HAP-1 (cell line): ENCODE measurements around the gene HOXD12.

Experiments
- DNase-seq, 2 experiments: peaks; one replicate each; pipeline ENCODE4 v3.0.0-alpha.2; 2016 to 2020; ENCODE audit warnings: low spot score in 2 of 2
- H3K27me3 ChIP-seq: fragments of 250-450 bp; sonication (Bioruptor Pico); 2 replicates; pipeline ENCODE4 v1.5.1; 2020; ENCODE audit warnings: low read depth, mild to moderate bottlenecking, moderate library complexity
- H3K36me3 ChIP-seq: fragments of 250-450 bp; sonication (Bioruptor Pico); replicated peaks from 2 replicates; pipeline ENCODE4 v1.5.1; 2020; ENCODE audit warnings: mild to moderate bottlenecking
- H3K4me1 ChIP-seq: fragments of 250-450 bp; sonication (Bioruptor Pico); 2 replicates; pipeline ENCODE4 v1.5.1; 2020; ENCODE audit warnings: mild to moderate bottlenecking
- H3K4me3 ChIP-seq: fragments of 250-450 bp; sonication (Bioruptor Pico); 2 replicates; pipeline ENCODE4 v1.5.1; 2020; ENCODE audit warnings: mild to moderate bottlenecking, moderate library complexity
- H3K9me3 ChIP-seq: fragments of 250-450 bp; sonication (Bioruptor Pico); 2 replicates; pipeline ENCODE4 v1.5.1; 2020; ENCODE audit warnings: mild to moderate bottlenecking, moderate library complexity
- in situ Hi-C: fragments of 300-500 bp; cut with MboI; formaldehyde crosslinking; loops from 3 replicates; pipeline ENCODE4 v1.14.3; 2020; ENCODE audit warnings: low sequenced_read_pairs, inconsistent platforms, mixed read lengths

The HOXD12 gene, protein sequence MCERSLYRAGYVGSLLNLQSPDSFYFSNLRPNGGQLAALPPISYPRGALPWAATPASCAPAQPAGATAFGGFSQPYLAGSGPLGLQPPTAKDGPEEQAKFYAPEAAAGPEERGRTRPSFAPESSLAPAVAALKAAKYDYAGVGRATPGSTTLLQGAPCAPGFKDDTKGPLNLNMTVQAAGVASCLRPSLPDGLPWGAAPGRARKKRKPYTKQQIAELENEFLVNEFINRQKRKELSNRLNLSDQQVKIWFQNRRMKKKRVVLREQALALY

DNA sequence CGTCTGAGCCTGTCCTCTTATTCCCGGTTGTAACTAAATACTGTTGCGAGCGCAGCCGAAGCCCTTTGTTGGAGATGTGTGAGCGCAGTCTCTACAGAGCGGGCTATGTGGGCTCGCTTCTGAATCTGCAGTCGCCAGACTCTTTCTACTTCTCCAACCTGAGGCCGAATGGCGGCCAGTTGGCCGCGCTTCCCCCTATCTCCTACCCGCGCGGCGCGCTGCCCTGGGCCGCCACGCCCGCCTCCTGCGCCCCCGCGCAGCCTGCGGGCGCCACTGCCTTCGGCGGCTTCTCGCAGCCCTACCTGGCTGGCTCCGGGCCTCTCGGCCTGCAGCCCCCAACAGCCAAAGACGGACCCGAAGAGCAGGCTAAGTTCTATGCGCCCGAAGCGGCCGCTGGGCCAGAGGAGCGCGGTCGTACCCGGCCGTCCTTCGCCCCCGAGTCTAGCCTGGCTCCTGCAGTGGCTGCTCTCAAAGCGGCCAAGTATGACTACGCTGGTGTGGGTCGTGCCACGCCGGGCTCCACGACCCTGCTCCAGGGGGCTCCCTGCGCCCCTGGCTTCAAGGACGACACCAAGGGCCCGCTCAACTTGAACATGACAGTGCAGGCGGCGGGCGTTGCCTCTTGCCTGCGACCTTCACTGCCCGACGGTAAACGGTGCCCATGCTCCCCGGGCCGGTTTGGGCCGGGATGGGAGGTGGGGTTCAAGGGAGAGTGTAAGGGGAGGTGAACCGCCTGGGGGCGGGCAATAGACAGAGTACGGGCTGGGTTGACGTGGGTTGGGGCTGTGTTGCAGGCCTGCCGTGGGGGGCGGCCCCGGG, at the start of gene HOXD12:
HOXD12 (plus strand) TSS at position 68 of the 819 bp plus-strand sequence; CDS start at position 75, 7 bp downstream.
- Histone ChIP-seq H3K36me3 (no peaks in the 10 kb centered on the region), H3K4me1 (peaks cover 17% of the 10 kb centered on the region), H3K27me3 (no peaks in the 10 kb centered on the region), H3K9me3 (no peaks in the 10 kb centered on the region), H3K4me3 (no peak within 1 kb of the TSS)
- in situ Hi-C loops, result loop anchor here (5.0 to 25.0 kb wide), 4 partner anchors 413 to 1388 kb away; no protein-coding TSS in a partner anchor
- no peak for DNase-seq

DNA sequence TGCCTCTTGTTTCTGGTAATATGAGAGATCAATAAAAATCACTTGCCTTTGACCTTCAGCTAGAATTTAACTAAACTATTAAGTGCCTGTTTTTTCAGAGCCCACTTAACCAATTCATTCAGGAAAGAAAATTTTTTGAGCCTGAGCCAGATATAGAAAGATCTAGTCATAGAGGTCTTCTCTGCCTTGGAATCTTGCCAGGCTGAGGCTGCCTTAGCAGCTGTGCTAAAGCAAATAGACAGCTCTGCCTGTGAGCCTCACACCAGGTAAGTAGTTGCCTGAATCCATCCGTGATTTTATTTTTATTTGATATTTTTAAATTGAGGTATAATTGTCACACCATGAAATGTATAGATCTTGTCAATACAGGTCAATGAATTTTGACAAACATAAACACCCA, 43.2 kb upstream of the HOXD12 start:
- Histone ChIP-seq H3K36me3 (no peaks in the 10 kb centered on the region), H3K27me3 (peaks cover 9% of the 10 kb centered on the region; the same call in 1 of the 2 replicates), H3K4me3 (no peak overlapping the region), H3K9me3 (no peaks in the 10 kb centered on the region), H3K4me1 (no peaks in the 10 kb centered on the region)
- in situ Hi-C loops, result no loop called here
- no peak for DNase-seq

GRCh38 chr2:176063958-176064357, 35.6 kb upstream of the HOXD12 start:
- in situ Hi-C loops, result no loop called here
- Histone ChIP-seq H3K9me3 (no peaks in the 10 kb centered on the region), H3K27me3 (peaks cover 19% of the 10 kb centered on the region), H3K4me3 (no peak overlapping the region), H3K36me3 (no peaks in the 10 kb centered on the region), H3K4me1 (no peaks in the 10 kb centered on the region)
- DNase-seq, result no peak

GRCh38 chr2:176066645-176067588, 32.7 kb upstream of the HOXD12 start:
- no peak for DNase-seq
- no peaks in the 10 kb centered on the region for H3K9me3 ChIP-seq
- H3K36me3 ChIP-seq, result no peaks in the 10 kb centered on the region
- in situ Hi-C loops, result no loop called here
- no peaks in the 10 kb centered on the region for H3K4me1 ChIP-seq
- peaks cover 24% of the 10 kb centered on the region for H3K27me3 ChIP-seq
- no peak overlapping the region for H3K4me3 ChIP-seq

DNA sequence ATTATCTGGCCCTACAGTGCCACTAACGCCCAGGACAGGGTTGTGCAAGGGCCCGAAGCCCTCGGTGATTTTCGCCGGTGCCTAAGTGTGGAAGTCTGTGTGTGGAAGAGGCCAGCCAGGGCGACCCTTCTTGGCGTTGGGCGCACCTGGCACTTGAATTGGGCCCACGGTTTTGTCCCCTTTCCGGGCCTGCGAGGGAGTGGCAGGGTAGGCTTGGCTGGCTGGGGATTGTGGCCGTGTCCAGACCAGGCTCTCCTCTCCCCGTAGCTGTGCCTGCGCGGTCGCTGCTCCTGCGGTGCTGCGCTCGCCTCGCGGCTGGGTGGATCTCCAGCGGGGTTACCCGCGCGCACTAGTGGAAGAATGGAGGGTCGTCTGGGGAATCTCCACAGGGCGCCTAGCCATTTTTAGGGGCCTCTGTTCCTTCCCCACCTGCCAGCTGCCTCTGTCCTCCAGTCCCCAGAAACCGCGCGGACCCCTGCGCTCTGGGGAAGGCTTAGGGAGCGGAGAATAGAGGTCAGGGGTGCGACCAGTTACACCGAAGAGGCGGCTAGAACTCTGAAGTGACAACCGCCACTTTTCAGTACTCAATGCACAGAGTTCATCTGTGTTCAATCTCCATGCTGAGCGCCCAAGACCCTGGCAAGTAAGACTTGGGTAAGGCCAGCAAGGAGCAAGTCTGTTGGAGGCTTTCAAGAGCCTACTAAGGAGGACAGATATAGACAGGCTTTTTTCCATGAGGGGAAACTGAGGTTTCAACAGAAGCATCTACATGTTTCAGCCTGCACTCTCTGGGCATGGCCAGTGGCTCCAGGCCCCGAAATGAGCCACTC, 31.8 kb upstream of the HOXD12 start:
- in situ Hi-C loops, result no loop called here
- no peak for DNase-seq
- no peaks in the 10 kb centered on the region for H3K36me3 ChIP-seq
- H3K27me3 ChIP-seq, result peaks cover 29% of the 10 kb centered on the region
- no peaks in the 10 kb centered on the region for H3K9me3 ChIP-seq
- no peak overlapping the region for H3K4me3 ChIP-seq
- no peaks in the 10 kb centered on the region for H3K4me1 ChIP-seq

DNA sequence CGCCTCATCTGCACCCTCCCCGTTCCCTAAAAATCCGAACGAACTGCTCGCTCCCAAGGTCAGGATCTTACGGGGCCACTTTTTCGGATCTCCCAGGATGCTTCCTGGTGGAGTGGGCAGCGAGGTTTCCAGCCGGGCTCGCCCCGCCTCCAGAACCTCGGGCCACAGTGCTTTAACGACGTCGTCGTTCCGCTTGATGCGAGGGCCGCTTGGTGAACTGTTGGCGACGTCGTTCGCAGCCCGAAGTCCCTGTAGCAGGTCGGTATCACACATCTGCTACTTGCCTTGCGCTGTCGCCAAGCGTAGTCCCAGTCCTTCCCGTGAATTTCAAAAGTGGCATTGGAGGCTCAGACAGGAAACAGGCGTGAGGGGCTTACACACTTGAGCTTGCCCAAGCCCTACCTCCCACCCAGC, 31.2 kb upstream of the HOXD12 start:
- no peak for DNase-seq
- Histone ChIP-seq H3K27me3 (peaks cover 30% of the 10 kb centered on the region), H3K4me1 (peaks cover 5% of the 10 kb centered on the region), H3K36me3 (no peaks in the 10 kb centered on the region), H3K4me3 (no peak overlapping the region), H3K9me3 (no peaks in the 10 kb centered on the region)
- in situ Hi-C loops, result no loop called here

DNA sequence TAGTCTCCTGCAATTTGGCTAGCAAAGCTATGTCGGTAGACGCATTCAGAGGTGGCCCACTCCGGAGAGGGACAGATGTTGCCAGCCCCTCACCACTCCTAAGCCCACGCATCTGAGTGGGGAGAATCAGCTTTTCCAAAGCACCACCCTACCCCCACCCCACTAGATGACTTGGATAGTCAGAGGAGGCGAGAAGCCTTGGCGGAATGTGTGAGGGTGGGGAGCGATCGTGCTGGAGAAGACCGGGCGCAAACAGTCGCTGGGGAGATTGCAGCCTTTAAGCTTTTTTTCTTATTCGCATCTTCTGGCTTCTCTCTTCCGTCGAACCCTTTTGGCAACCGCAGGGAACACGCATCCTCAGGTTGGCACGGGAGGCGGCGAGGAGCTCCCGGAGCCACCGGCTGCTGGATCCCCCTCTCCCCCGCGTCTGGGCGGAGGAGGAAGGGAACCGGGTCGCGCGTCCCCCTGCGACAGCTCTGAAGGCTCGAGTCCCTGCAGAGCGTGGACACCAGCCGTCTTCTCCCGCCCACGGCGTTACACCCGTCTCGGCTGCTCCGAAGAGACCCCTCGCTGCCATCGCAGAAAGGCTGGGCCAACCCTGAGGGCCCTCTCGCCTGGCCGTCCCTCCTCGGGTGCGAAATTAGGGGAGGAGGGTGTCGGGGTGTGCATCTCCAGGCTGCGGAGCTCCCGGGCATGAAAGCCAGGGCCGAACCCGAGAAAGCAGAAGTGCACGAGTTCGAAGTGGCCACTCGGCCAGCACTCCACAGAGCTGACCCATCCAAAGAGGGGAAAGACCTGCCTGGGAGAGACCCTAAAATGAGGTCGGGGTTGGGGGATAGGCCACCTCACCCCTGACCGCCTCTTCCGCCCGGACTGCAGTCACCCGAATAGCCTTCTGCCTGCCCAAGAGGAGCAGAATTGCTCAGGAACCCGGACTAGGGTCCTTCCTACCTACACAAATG, 28.0 kb upstream of the HOXD12 start:
- H3K27me3 ChIP-seq, result peaks cover 58% of the 10 kb centered on the region
- no peak for DNase-seq
- no peaks in the 10 kb centered on the region for H3K9me3 ChIP-seq
- H3K4me1 ChIP-seq, result peaks cover 6% of the 10 kb centered on the region
- in situ Hi-C loops, result no loop called here
- no peak overlapping the region for H3K4me3 ChIP-seq
- no peaks in the 10 kb centered on the region for H3K36me3 ChIP-seq

DNA sequence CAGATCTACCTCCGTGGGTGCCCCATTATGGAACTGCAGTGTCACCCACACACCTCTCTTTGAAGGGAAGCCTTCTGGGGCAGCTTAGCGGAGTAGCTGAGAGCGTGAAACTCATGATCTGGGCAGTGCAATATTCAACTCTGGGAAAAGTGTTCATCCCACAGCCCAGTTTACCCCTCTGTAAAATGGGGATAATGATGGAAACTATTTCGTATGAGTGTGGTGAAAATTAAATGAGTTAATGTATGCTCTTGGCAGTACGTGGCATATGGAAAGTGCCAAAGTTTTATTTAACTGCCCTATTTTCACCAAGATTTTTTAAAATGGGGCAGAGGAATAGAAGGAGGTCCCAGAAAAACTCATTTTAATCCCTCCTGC, 27.3 kb upstream of the HOXD12 start:
- H3K4me1 ChIP-seq, result peaks cover 6% of the 10 kb centered on the region
- H3K9me3 ChIP-seq, result no peaks in the 10 kb centered on the region
- H3K4me3 ChIP-seq, result no peak overlapping the region
- peaks cover 65% of the 10 kb centered on the region for H3K27me3 ChIP-seq
- in situ Hi-C loops, result no loop called here
- H3K36me3 ChIP-seq, result no peaks in the 10 kb centered on the region
- DNase-seq, result no peak

GRCh38 chr2:176072951-176073904, 26.4 kb upstream of the HOXD12 start:
- peaks cover 6% of the 10 kb centered on the region for H3K4me1 ChIP-seq
- no peaks in the 10 kb centered on the region for H3K36me3 ChIP-seq
- no peak overlapping the region for H3K4me3 ChIP-seq
- DNase-seq, result peak; percentile 42 to 63
- peaks cover 74% of the 10 kb centered on the region for H3K27me3 ChIP-seq
- no peaks in the 10 kb centered on the region for H3K9me3 ChIP-seq
- in situ Hi-C loops, result no loop called here

GRCh38 chr2:176074919-176075425, 24.6 kb upstream of the HOXD12 start:
- in situ Hi-C loops, result loop anchor here (25.0 kb wide), 2 partner anchors 1038 to 1363 kb away; no protein-coding TSS in a partner anchor
- Histone ChIP-seq H3K4me1 (peaks cover 6% of the 10 kb centered on the region), H3K36me3 (no peaks in the 10 kb centered on the region), H3K27me3 (peaks cover 88% of the 10 kb centered on the region), H3K4me3 (no peak overlapping the region), H3K9me3 (no peaks in the 10 kb centered on the region; the same call in 1 of the 2 replicates)
- no peak for DNase-seq

DNA sequence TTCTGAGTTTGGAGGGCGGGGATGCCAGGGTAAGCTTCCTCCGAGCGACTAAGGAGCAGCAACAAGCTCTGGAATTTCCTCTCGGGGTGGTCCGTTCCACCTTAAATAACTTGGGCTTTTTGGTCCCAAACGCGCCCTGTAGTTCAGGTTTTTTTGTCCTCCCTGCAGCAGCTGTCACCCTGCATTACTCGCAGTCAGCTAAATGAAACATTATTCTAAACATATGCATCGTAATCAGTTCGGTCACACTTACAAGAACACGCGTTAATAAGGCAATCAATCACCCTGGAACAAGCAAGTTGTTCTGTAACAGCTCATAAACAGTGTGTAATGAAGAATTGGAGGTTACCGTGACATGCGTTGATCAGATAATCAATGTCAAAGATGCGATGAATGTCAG, 24.1 kb upstream of the HOXD12 start:
- no peak for DNase-seq
- Histone ChIP-seq H3K4me3 (no peak overlapping the region), H3K9me3 (no peaks in the 10 kb centered on the region; the same call in 1 of the 2 replicates), H3K36me3 (no peaks in the 10 kb centered on the region), H3K27me3 (peaks cover 86% of the 10 kb centered on the region), H3K4me1 (peaks cover 6% of the 10 kb centered on the region)
- in situ Hi-C loops, result loop anchor here (25.0 kb wide), 2 partner anchors 1038 to 1363 kb away; no protein-coding TSS in a partner anchor
